Astrocyte of the cerebellum (primary cell): ENCODE results near the gene SLC2A5.

Experiments
- DNase-seq: peaks from one replicate; pipeline ENCODE4 v3.0.0-alpha.2; 2011; ENCODE audit warnings: low read depth
- H3K4me3 ChIP-seq: 2 replicates; pipeline ENCODE4 v1.5.1; 2011; ENCODE audit warnings: mild to moderate bottlenecking, low read depth, low read length, moderate library complexity
- CTCF ChIP-seq: IDR thresholded peaks from 2 replicates; pipeline ENCODE4 v1.5.1; 2012; ENCODE audit warnings: low read length, low read depth, moderate library complexity, mild to moderate bottlenecking; ENCODE audit errors: missing control alignments
- in situ Hi-C: cut with HindIII; loops from 2 replicates; pipeline ENCODE4 v1.10.0; 2017; ENCODE audit warnings: low sequenced_read_pairs

Gene SLC2A5

DNA sequence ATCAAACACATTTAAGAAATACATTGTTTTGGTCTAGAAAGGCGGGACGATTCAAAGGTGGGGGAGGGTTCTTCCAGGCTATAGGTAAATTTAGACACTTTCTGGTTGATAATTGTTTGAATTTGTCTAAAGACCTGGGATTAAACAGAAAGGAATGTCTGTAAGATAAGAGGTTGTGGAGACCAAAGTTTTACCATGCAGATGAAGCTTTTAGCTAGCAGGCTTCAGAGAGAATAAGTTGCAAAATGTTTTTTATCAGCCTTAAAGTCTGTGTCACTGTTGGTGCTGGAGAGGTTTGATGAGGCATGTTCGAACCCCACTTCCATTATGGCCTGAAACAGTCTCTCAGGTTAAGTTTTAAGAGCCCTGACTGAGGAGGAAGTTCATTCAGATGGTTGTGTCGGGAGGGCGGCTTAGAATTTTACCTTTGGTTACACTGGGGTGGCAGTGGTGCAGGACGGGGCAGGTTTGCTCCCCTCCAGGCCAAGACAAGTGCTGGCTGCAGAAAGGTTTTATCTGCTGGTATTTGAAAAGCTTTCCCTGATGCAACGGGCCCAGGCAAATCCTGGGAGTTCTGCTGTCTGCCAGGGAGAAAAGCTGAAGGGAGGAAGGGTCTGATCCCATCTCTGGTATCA lies 16.0 kb upstream of the SLC2A5 start:
- TF ChIP-seq CTCF: no peak
- no peak overlapping the region for H3K4me3 ChIP-seq
- DNase-seq: no peak
- in situ Hi-C loops: loop anchor here (5.0 kb wide), 1 partner anchor 102 kb away; no protein-coding TSS in a partner anchor

DNA sequence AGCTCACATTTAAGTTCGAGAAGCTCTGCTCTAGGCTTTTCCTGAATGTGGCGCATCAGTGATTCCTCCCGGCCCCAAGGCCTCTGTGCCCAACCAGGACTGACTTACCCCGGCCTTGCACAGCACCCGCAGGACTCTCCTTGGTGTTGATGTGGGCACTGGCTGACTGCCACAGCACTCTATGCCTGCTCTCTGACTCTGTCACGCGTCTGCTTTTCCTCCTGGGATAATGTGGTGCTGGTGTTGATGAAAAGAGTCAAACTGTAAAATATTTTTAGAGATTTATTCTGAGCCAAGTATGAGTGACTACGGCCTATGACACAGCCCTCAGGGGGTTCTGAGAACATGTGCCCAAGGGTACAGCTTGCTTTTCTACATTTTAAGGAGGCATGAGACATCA lies 15.5 kb upstream of the SLC2A5 start:
- TF ChIP-seq CTCF: no peak
- DNase-seq: no peak
- in situ Hi-C loops: loop anchor here (5.0 kb wide), 1 partner anchor 102 kb away; no protein-coding TSS in a partner anchor
- no peak overlapping the region for H3K4me3 ChIP-seq

- in situ Hi-C loops: no loop called here
- H3K4me3 ChIP-seq: no peak overlapping the region
- TF ChIP-seq CTCF: no peak
- DNase-seq: no peak
Measured at GRCh38 chr1:9081473-9081872, 12.0 kb upstream of the SLC2A5 start.

- in situ Hi-C loops: no loop called here
- no peak for TF ChIP-seq CTCF
Measured at GRCh38 chr1:9080705-9081291, 11.4 kb upstream of the SLC2A5 start.

DNA sequence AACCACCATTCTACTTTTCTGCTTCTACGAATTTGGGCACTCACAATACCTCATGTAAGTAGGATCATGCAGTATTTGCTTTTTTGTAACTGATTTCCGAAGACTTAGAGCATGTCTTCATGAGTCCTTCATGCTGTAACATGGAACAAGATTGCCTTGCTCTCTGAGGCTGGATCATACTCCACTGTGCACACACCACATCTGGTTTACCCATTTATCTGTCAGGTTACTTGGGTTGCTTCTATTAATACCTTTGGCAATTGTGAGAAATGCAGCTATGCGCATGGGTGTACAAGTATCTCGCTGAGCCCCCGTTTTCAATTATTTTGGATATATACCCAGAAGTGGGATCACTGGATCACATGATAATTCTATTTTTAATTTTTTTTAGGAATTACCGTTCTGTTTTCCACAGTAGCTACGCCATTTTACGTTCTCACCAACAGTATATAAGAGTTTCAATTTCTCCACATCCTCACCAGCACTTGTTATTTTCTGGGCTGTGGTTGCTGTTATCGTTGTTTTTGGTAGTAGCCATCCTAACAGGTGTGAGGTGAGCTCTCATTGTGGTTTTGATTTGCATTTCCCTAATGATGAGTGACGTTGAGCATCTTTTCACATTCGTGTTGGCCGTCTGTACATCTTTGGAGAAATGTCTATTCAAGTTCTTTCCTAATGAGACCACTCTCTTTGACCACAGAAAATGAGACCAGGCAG lies 10.7 kb upstream of the SLC2A5 start:
- H3K4me3 ChIP-seq: no peak overlapping the region
- in situ Hi-C loops: no loop called here
- no peak for TF ChIP-seq CTCF
- no peak for DNase-seq

More at GRCh38 chr1:9080705-9081291, 11.4 kb upstream of the SLC2A5 start:
- peak; percentile 56 for DNase-seq
- H3K4me3 ChIP-seq: no peak overlapping the region

GRCh38 chr1:9078752-9079500 lies 9.5 kb upstream of the SLC2A5 start:
- no peak for DNase-seq
- in situ Hi-C loops: no loop called here
- H3K4me3 ChIP-seq: no peak overlapping the region
- no peak for TF ChIP-seq CTCF
